ENCODE data around the gene CLPTM1L.
"Not testable (repeated sequence)": the region's sequence is repeated elsewhere in the genome, so short reads cannot be mapped to it uniquely, and the experiment has no call there.

CLPTM1L gene

DNA sequence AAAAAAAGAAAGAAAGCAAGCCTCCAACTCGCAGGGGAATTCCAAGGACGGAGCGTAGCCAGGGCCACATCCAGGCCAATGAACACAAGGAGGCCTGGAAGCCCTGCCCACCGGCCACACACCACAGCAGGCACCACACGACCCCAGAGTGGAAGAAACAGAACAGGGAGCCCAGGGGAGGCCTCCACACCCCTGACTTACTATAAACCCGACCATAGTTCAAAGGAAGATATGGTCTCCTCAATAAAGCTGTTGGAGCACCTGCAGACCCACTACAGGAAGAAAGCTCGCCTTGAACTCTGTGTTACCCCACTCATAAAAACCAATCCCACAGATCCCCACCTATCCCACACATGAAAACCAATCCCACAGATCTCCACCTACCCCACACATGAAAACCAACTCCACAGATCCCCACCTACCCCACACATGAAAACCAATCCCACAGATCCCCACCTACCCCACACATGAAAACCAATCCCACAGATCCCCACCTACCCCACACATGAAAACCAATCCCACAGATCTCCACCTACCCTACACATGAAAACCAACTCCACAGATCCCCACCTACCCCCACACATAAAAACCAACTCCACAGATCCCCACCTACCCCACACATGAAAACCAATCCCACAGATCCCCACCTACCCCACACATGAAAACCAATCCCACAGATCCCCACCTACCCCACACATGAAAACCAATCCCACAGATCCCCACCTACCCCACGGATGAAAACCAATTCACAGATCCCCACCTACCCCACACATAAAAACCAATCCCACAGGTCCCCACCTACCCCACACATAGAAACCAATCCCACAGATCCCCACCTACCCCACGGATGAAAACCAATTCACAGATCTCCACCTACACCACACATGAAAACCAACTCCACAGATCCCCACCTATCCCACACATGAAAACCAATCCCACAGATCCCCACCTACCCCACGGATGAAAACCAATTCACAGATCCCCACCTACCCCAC lies 69.2 kb downstream of the CLPTM1L start:
- not testable (repeated sequence) for DNase-seq (ENCODE audit: low read depth)

DNA sequence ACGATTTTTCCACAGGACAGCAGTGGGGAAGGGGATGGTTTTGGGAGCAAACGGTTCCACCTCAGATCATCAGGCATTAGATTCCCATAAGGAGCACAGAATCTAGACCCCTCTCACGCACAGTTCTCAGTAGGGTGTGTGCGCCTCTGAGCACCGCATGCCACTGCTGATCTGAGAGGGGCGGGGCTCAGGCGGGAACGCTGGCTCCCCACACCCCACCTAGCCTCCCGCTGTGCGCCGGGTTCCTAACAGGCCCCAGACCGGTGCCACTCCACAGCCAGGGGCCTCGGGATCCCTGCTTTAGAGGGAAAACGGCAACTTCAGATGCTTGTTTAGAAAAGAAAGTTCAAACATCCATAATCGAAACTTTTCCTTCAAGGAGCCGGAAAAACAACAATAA lies 70.4 kb downstream of the CLPTM1L start:
- no peak for DNase-seq (ENCODE audit: low read depth)

DNA sequence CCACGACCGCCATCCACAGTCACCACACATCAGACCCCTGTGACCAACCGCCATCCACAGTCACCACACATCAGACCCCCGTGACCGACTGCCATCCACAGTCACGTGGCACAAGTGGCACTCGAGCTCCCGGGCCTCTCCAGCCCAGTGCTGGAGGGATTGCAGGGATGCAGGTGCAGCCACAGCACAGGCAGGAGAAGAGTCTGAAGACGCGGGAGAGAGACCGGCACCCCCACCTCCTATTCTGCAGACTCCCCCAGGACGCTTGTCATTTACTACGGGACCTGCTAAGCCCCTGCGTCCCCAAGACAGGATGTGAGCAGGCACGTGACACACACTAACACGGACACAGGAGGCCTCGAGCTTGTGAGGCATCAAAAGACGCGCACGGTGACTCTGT lies 71.2 kb downstream of the CLPTM1L start:
- no peak for DNase-seq (ENCODE audit: low read depth)

DNA sequence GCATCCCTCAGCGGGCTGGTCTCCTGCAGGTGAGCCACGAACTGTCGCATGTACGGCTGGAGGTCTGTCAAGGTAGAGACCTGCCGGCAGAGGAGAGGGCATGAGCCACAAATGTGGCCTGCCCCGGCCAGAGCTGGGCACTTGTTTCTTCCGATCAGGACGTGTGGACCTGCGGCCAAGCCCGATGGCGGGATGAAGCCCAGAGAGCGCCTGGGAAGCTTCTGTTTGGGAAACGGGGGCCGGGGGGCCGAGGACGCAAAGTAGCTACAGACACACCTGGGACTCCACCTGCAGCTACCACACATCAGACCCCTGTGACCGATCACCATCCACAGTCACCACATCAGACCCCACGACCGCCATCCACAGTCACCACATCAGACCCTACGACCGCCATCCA lies 72.7 kb downstream of the CLPTM1L start:
- DNase-seq (ENCODE audit: low read depth) = no peak

DNA sequence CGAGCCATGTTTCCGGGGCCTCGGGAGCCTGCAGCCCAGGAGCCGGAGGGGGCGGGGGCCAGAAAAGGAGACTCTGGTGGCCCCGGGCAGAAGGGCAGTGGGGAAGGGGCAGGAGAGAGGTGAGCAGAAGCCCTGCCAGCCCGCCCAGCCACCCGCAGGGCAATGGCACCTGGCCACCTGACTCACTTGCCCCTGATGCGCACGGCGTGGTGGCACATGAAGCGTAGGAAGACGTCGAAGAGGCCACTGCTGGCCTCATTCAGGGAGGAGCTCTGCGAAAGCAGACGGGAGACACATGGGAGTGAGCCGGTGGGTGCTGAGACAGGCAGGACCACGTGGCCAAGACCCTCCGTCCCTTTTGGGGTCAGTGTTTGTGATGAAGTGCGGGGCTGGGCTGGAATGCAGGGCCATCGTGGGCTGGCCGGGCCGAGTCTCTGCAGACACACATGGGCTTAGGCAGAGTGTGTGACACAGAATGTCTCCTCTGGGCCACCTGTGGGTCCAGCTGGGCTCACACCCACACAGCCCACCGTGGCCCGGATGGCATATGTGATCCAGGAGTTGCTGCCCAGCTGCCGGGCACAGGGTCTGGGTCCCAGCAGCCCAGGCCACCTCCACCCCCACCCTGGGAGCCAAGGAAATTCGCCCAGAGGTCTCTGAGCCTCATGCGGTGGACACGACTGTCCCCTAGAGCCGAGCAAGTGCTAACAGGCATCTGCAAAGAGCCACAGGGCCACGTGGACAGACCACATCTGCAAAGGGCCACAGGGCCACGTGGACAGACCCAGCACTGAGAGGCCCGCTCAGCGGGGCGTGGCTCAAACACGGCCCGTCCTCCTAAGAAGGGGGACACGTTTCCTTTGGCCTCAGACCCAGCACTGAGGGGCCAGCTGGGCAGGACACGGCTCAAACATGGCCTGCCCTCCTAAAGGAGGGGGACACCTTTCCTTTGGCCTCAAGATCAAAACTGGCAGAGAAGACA lies 73.7 kb downstream of the CLPTM1L start:
- no peak for DNase-seq (ENCODE audit: low read depth)

DNA sequence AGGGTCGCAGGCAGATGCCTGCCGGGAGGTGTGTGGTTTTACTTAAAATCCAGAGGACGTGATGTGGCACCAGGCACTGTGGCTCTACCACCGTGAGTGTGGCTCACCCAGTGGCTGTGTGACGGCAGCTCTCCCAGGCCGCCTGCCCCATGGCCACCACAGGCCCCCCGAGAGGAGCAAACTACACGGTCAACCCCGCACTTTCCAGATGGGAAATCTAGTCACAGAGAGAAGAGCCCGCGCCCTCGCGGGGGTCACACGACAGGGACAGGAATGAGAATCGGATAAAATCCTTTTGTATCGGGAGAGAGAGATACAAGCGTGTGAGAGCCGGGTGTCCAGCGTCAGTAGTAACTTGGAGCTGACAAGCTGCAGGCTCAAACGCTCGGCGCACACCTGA lies 74.5 kb downstream of the CLPTM1L start:
- no peak for DNase-seq (ENCODE audit: low read depth)

DNA sequence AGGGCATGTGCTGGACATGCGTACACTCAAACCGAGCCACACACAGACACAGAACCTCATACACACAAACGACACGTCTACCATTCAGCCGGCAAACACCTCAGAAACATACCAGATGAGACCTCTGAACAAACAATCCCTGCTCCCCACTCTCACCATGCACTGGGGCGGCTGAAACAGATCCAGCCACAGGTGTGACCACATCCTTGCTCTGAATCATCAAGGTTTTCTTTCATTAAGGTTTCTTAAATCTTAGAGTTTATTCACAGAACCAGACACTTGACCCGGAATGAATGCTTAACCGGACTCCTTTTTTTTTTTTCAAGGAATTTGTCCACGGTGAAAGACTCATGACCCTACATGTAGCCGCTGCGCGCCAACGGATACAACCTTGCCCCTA lies 76.2 kb downstream of the CLPTM1L start:
- DNase-seq (ENCODE audit: low read depth) = no peak

DNA sequence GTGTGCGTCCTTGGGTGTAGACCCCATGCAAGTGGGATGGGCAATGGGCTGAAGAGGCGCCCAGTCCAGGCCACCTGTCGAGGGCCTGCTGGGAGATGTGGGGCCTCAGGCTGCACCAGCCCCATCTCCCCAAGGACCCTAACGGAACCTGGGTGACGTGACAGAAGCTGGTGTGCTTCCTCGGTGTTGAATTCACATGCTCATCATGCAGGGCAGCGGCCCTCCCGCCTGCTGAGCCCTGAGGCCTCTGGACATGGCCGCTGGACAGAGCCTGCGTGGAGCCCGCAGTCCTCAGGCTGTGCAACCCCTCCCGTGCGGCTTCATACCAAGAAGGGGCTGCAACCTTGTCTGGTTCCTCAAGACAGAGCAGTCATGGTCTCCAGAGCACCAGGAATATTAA lies 76.8 kb downstream of the CLPTM1L start:
- DNase-seq (ENCODE audit: low read depth) = no peak

All from non-pigmented ciliary epithelial cell (primary cell).